ENCODE results near the gene SHQ1. TPM values are rescaled to one million over a fixed set of nuclear protein-coding genes. Genes with fewer than 3 reads are reported as not detected.

The SHQ1 gene
- total RNA-seq, 1 donor from 2014 or later: 12.3 TPM

DNA sequence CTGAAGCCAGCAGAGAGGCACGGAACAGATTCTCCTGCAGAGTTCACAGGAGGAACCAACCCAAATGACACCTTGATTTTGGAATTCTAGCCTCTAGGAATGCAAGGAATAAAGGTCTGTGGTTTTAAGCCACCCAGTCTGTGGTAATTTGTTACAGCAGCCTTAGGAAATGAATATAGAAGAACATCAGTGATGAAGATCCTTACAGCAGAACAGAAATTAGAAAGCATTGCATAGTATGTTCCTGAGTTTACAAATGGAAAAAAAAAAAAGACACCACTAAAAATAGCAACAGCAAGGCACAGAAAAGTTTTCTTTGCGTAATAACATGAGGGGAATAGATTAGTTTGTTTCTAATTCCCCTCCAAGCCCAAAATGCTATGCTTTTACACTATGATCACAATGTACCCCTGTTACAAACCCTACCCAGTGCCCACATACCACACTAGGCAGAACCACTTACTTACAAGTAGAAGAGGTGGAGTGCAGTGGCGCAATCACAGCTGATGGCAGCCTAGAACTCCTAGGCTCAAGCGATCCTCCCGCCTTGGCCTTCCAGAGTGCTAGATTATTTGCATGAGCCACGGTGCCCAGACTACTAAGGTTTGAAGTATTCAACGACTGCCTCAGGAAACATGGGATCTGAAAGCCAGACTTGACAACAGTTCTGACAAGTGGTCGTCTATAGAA is 84.3 kb downstream of the SHQ1 start:
- Histone ChIP-seq H3K9me3 (no peaks in the 10 kb centered on the region), H3K27ac (no peak overlapping the region), H3K27me3 (no peaks in the 10 kb centered on the region), H3K4me3 (no peak overlapping the region), H3K4me1 (no peaks in the 10 kb centered on the region), H3K36me3 (no peaks in the 10 kb centered on the region)
- TF ChIP-seq, protein P1, sequence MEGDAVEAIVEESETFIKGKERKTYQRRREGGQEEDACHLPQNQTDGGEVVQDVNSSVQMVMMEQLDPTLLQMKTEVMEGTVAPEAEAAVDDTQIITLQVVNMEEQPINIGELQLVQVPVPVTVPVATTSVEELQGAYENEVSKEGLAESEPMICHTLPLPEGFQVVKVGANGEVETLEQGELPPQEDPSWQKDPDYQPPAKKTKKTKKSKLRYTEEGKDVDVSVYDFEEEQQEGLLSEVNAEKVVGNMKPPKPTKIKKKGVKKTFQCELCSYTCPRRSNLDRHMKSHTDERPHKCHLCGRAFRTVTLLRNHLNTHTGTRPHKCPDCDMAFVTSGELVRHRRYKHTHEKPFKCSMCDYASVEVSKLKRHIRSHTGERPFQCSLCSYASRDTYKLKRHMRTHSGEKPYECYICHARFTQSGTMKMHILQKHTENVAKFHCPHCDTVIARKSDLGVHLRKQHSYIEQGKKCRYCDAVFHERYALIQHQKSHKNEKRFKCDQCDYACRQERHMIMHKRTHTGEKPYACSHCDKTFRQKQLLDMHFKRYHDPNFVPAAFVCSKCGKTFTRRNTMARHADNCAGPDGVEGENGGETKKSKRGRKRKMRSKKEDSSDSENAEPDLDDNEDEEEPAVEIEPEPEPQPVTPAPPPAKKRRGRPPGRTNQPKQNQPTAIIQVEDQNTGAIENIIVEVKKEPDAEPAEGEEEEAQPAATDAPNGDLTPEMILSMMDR (IDR thresholded peaks at IDR 0.05): no peak
- intact Hi-C loops (cut with DNase I): no loop called here
- no peak for DNase-seq (ENCODE audit: extremely low spot score in 2 of 2)

DNA sequence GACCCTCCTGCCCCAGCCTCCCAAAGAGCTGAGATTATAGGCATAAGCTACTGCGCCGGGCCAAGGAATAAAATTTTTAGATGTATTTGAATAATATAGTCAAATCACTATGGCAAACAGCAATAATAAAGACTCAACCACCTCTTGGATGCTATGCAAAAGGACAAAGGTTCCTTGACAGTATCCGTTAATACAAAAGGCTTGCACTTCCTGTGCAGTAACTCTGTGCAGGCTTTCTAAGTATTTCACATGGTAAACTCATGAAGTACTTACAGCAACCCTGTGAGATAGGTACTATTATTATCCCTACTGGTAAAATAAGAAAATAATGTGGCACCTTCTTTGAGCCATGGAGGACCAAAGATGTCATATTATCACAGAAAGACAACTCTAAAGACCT is 86.8 kb downstream of the SHQ1 start:
- Histone ChIP-seq H3K4me1 (no peaks in the 10 kb centered on the region), H3K27ac (no peak overlapping the region), H3K27me3 (no peaks in the 10 kb centered on the region), H3K9me3 (no peaks in the 10 kb centered on the region), H3K36me3 (no peaks in the 10 kb centered on the region), H3K4me3 (no peak overlapping the region)
- TF ChIP-seq, protein P1 (IDR thresholded peaks at IDR 0.05): no peak
- TF ChIP-seq POLR2AphosphoS5 (IDR thresholded peaks at IDR 0.05; ENCODE audit: insufficient read depth in 1 of 2, low read depth in 1 of 2) (no peak), POLR2A (IDR thresholded peaks at IDR 0.05) (no peak)
- DNase-seq (ENCODE audit: extremely low spot score in 2 of 2): no peak
- intact Hi-C loops (cut with DNase I): no loop called here

- no peak overlapping the region for H3K4me3 ChIP-seq
- no peak for DNase-seq (ENCODE audit: extremely low spot score in 2 of 2)
- no peaks in the 10 kb centered on the region for H3K36me3 ChIP-seq
- no peaks in the 10 kb centered on the region for H3K9me3 ChIP-seq
- no peak for TF ChIP-seq POLR2A (IDR thresholded peaks at IDR 0.05)
- no peak for TF ChIP-seq POLR2AphosphoS5 (IDR thresholded peaks at IDR 0.05; ENCODE audit: insufficient read depth in 1 of 2, low read depth in 1 of 2)
- TF ChIP-seq, protein P1 (IDR thresholded peaks at IDR 0.05): no peak
- H3K27me3 ChIP-seq: no peaks in the 10 kb centered on the region
- intact Hi-C loops (cut with DNase I): no loop called here
- H3K4me1 ChIP-seq: no peaks in the 10 kb centered on the region
- H3K27ac ChIP-seq: no peak overlapping the region
Measured at GRCh38 chr3:72760225-72760624, 88.0 kb downstream of the SHQ1 start.

DNA sequence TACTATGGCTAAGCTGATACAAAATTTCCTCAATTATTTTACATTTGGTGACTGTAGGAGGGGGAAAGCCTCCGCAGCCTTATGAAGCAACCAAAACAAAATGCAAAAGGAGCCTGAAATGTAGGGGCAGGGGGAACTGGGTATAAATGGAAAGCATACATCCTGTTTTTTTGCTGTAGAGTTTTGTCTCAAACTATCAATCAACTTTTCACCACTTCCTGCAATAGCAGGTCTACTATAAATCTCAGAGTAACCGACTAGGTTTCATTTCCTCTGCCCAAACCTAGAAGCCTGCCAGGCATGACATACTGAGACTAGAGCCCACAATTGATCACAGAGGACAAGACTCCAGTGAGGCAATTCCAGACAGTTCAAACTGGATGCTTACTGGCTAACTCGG is 91.3 kb downstream of the SHQ1 start:
- H3K27me3 ChIP-seq: no peaks in the 10 kb centered on the region
- H3K4me1 ChIP-seq: no peaks in the 10 kb centered on the region
- no peaks in the 10 kb centered on the region for H3K9me3 ChIP-seq
- no peak overlapping the region for H3K27ac ChIP-seq
- DNase-seq (ENCODE audit: extremely low spot score in 2 of 2): no peak
- intact Hi-C loops (cut with DNase I): no loop called here
- no peak overlapping the region for H3K4me3 ChIP-seq
- TF ChIP-seq POLR2A (IDR thresholded peaks at IDR 0.05) (no peak), POLR2AphosphoS5 (IDR thresholded peaks at IDR 0.05; ENCODE audit: insufficient read depth in 1 of 2, low read depth in 1 of 2) (no peak)
- TF ChIP-seq, protein P1 (IDR thresholded peaks at IDR 0.05): no peak
- H3K36me3 ChIP-seq: no peaks in the 10 kb centered on the region

GRCh38 chr3:72754582-72754981 is 93.7 kb downstream of the SHQ1 start:
- no peaks in the 10 kb centered on the region for H3K4me1 ChIP-seq
- H3K27me3 ChIP-seq: no peaks in the 10 kb centered on the region
- intact Hi-C loops (cut with DNase I): no loop called here
- DNase-seq (ENCODE audit: extremely low spot score in 2 of 2): no peak
- no peaks in the 10 kb centered on the region for H3K36me3 ChIP-seq
- H3K9me3 ChIP-seq: no peaks in the 10 kb centered on the region
- no peak overlapping the region for H3K27ac ChIP-seq
- TF ChIP-seq, protein P1 (IDR thresholded peaks at IDR 0.05): no peak
- no peak for TF ChIP-seq POLR2AphosphoS5 (IDR thresholded peaks at IDR 0.05; ENCODE audit: insufficient read depth in 1 of 2, low read depth in 1 of 2)
- TF ChIP-seq POLR2A (IDR thresholded peaks at IDR 0.05): no peak
- no peak overlapping the region for H3K4me3 ChIP-seq
